GM23248 (cell line): ENCODE results near the gene OTP. TPM values are rescaled to one million over a fixed set of nuclear protein-coding genes. Genes with fewer than 3 reads are reported as not detected.

Experiments
- DNase-seq: peaks from one replicate; pipeline ENCODE4 v3.0.0-alpha.2; 2015
- H2AFZ ChIP-seq: fragments of 200-600 bp; sonication (generic); 2 replicates; pipeline ENCODE4 v1.6.1; 2016; ENCODE audit warnings: antibody characterized with exemption
- H3F3A ChIP-seq: fragments of 200-600 bp; sonication (generic); 2 replicates; pipeline ENCODE4 v1.6.1; 2016; ENCODE audit warnings: mild to moderate bottlenecking, antibody characterized with exemption, mixed run types; ENCODE audit not compliant: insufficient read depth
- H3K27ac ChIP-seq: fragments of 200-600 bp; sonication (generic); 2 replicates; pipeline ENCODE4 v1.5.1; 2016; ENCODE audit warnings: mild to moderate bottlenecking
- H3K27me3 ChIP-seq: fragments of 200-600 bp; sonication (generic); replicated peaks from 2 replicates; pipeline ENCODE4 v1.6.1; 2016; ENCODE audit warnings: mild to moderate bottlenecking; ENCODE audit not compliant: insufficient read depth
- H3K36me3 ChIP-seq: fragments of 200-600 bp; sonication (generic); 2 replicates; pipeline ENCODE4 v1.6.1; 2016; ENCODE audit warnings: low read depth, mild to moderate bottlenecking
- H3K4me1 ChIP-seq: fragments of 200-600 bp; sonication (generic); 2 replicates; pipeline ENCODE4 v1.6.1; 2016; ENCODE audit warnings: mild to moderate bottlenecking; ENCODE audit not compliant: insufficient read depth
- H3K4me2 ChIP-seq: fragments of 200-600 bp; sonication (generic); one replicate; pipeline ENCODE4 v1.6.1; 2016; ENCODE audit warnings: mild to moderate bottlenecking; ENCODE audit not compliant: unreplicated experiment
- H3K4me3 ChIP-seq: fragments of 200-600 bp; sonication (generic); 2 replicates; pipeline ENCODE4 v1.5.1; 2016; ENCODE audit warnings: mild to moderate bottlenecking
- H3K79me2 ChIP-seq: fragments of 200-600 bp; sonication (generic); 2 replicates; pipeline ENCODE4 v1.6.1; 2016; ENCODE audit warnings: mild to moderate bottlenecking; ENCODE audit not compliant: insufficient read depth
- H3K9ac ChIP-seq: fragments of 200-600 bp; sonication (generic); 2 replicates; pipeline ENCODE4 v1.6.1; 2016; ENCODE audit warnings: mild to moderate bottlenecking
- H3K9me2 ChIP-seq: fragments of 200-600 bp; sonication (generic); 2 replicates; pipeline ENCODE4 v1.6.1; 2016; ENCODE audit warnings: mixed run types, mild to moderate bottlenecking, moderate library complexity; ENCODE audit not compliant: insufficient read depth
- H3K9me3 ChIP-seq: fragments of 200-600 bp; sonication (generic); one replicate; pipeline ENCODE4 v1.6.1; 2017; ENCODE audit warnings: low read depth
- H4K20me1 ChIP-seq: fragments of 200-600 bp; sonication (generic); 2 replicates; pipeline ENCODE4 v1.6.0; 2016; ENCODE audit not compliant: insufficient read depth
- EZH2 ChIP-seq: fragments of 200-600 bp; sonication (generic); IDR thresholded peaks from 2 replicates; pipeline ENCODE4 v1.6.1; 2018; ENCODE audit warnings: antibody characterized with exemption, mild to moderate bottlenecking; ENCODE audit not compliant: insufficient read depth, poor library complexity, severe bottlenecking
- EZH2phosphoT487 ChIP-seq: fragments of 200-600 bp; sonication (generic); IDR thresholded peaks from 2 replicates; pipeline ENCODE4 v1.6.1; 2018; ENCODE audit warnings: antibody characterized with exemption, moderate library complexity, mild to moderate bottlenecking, low read depth; ENCODE audit not compliant: insufficient read depth
- WGBS, 2 experiments: methylation state at CpG; one replicate each; pipeline ENCODE4 v1.1.6; 2015 to 2017; ENCODE audit warnings: low lambda C conversion rate in 2 of 2, low coverage in 1 of 2; ENCODE audit errors: missing lambda C conversion rate in 2 of 2; 5-methylcytosine and 5-hydroxymethylcytosine counted together
- in situ Hi-C: fragments of 300-500 bp; cut with MboI; formaldehyde crosslinking; loops from 2 replicates; pipeline ENCODE4 v1.15.0; 2020
- polyA plus RNA-seq: library from polyadenylated mRNA; unstranded; fragments of >200 nt; fragmentation: Nextera tagmentation; extraction: Ambion mirVana; gene quantifications from 2 replicates; pipeline ENCODE4 v1.2.1, GENCODE V29; 2016
- total RNA-seq: library from RNA; depleted of rRNA; stranded (reverse); fragments of >200 nt; shearing (Covaris generic); gene quantifications from 2 replicates; pipeline ENCODE4 v1.2.3, GENCODE V29; 2014; rRNA removed

Gene OTP
- total RNA-seq (not detected in 2 replicates), polyA plus RNA-seq (not detected in 2 replicates)

GRCh38 chr5:77637998-77638762 is at the start of gene OTP:
OTP (minus strand) TSS chr5:77638713; CDS start chr5:77638549, 164 bp downstream.
- Histone ChIP-seq H3K9ac (no peak within 1 kb of the TSS), H2AFZ (no peak within 1 kb of the TSS), H3K9me3 (no peaks in the 10 kb centered on the region), H3K4me2 (no peak within 1 kb of the TSS), H3K27me3 (peaks cover 100% of the 10 kb centered on the region), H3K79me2 (no peaks in the 10 kb centered on the region), H3K27ac (no peak within 1 kb of the TSS), H3F3A (no peaks in the 10 kb centered on the region), H3K36me3 (no peaks in the 10 kb centered on the region), H3K4me1 (no peaks in the 10 kb centered on the region), H3K4me3 (no peak within 1 kb of the TSS), H3K9me2 (no peaks in the 10 kb centered on the region), H4K20me1 (no peaks in the 10 kb centered on the region)
- TF ChIP-seq EZH2 (peak; percentile 90), EZH2phosphoT487 (peak; percentile 65; the same call in 1 of the 2 replicates)
- 24% methylated on average over 24 of the region's 24 CpGs for WGBS, 2 experiments
- DNase-seq: no peak
- in situ Hi-C loops: no loop called here

- no peak overlapping the region for H3K27ac ChIP-seq
- 68 to 70% methylated on average over 6 of the region's 6 CpGs for WGBS, 2 experiments
- no peak overlapping the region for H3K4me3 ChIP-seq
- TF ChIP-seq EZH2 (no peak), EZH2phosphoT487 (no peak)
- H3K4me2 ChIP-seq: no peak overlapping the region
- H4K20me1 ChIP-seq: no peaks in the 10 kb centered on the region; the same call in 1 of the 2 replicates
- in situ Hi-C loops: no loop called here
- H3K9me3 ChIP-seq: no peaks in the 10 kb centered on the region
- peaks cover 3% of the 10 kb centered on the region; the same call in 1 of the 2 replicates for H3K4me1 ChIP-seq
- H3K36me3 ChIP-seq: peaks cover 10% of the 10 kb centered on the region; the same call in 1 of the 2 replicates
- no peaks in the 10 kb centered on the region for H3K79me2 ChIP-seq
- no peaks in the 10 kb centered on the region for H3K27me3 ChIP-seq
- H3K9me2 ChIP-seq: no peaks in the 10 kb centered on the region
- no peak overlapping the region for H2AFZ ChIP-seq
- H3F3A ChIP-seq: peaks cover 6% of the 10 kb centered on the region; the same call in 1 of the 2 replicates
- peak; percentile 66 for DNase-seq
- H3K9ac ChIP-seq: no peak overlapping the region
Observed at GRCh38 chr5:77683171-77683732, 44.7 kb upstream of the OTP start.

GRCh38 chr5:77670526-77670925 is 32.0 kb upstream of the OTP start:
- Histone ChIP-seq H4K20me1 (no peaks in the 10 kb centered on the region), H3K9me3 (no peaks in the 10 kb centered on the region), H3K4me2 (no peak overlapping the region), H3K9ac (no peak overlapping the region), H3K4me1 (no peaks in the 10 kb centered on the region), H3F3A (no peaks in the 10 kb centered on the region), H3K27me3 (peaks cover 33% of the 10 kb centered on the region), H3K27ac (no peak overlapping the region), H3K9me2 (no peaks in the 10 kb centered on the region), H3K4me3 (no peak overlapping the region), H3K79me2 (no peaks in the 10 kb centered on the region), H2AFZ (no peak overlapping the region), H3K36me3 (no peaks in the 10 kb centered on the region)
- WGBS, 2 experiments: 27 to 43% methylated on average over 3 of the region's 3 CpGs
- no peak for DNase-seq
- in situ Hi-C loops: no loop called here
- TF ChIP-seq EZH2: no peak

GRCh38 chr5:77669677-77670076 is 31.2 kb upstream of the OTP start:
- Histone ChIP-seq H3K4me2 (no peak overlapping the region), H3K4me1 (no peaks in the 10 kb centered on the region), H2AFZ (no peak overlapping the region), H3K4me3 (no peak overlapping the region), H3K9ac (no peak overlapping the region), H3K27ac (no peak overlapping the region), H3K36me3 (no peaks in the 10 kb centered on the region), H3K9me2 (no peaks in the 10 kb centered on the region), H3K79me2 (no peaks in the 10 kb centered on the region), H4K20me1 (no peaks in the 10 kb centered on the region), H3F3A (no peaks in the 10 kb centered on the region), H3K9me3 (no peaks in the 10 kb centered on the region), H3K27me3 (peaks cover 33% of the 10 kb centered on the region)
- peak; percentile 3 for DNase-seq
- 59 to 75% methylated on average over 1 of the region's 1 CpG for WGBS, 2 experiments
- in situ Hi-C loops: no loop called here
- TF ChIP-seq EZH2: no peak
- TF ChIP-seq EZH2phosphoT487: no peak
